Lung (tissue), 13 donors: ENCODE measurements around the gene HSPB2. TPM values are rescaled to one million over a fixed set of nuclear protein-coding genes. Genes with fewer than 3 reads are reported as not detected.
A peak's percentile ranks its signal among the peaks of the same experiment; 100 is the strongest.

ENCODE experiments used
- ATAC-seq: fragments of 200-7000 bp; cut with Tn5 transposase; one replicate; pipeline ENCODE4 v1.9.1; 2020; ENCODE audit warnings: moderate number of reproducible peaks; ENCODE audit not compliant: insufficient read depth, low FRiP score
- DNase-seq, 3 donors: peaks; one replicate each; pipeline ENCODE4 v3.0.0-alpha.2; 2013 to 2017
- H3K27ac ChIP-seq, 2 donors: one replicate each; pipeline ENCODE4 v1.5.1; 2013; ENCODE audit warnings: mild to moderate bottlenecking in 2 of 2, moderate library complexity in 2 of 2, control low read depth in 1 of 2, inconsistent platforms in 1 of 2, low read depth in 1 of 2, low read length in 1 of 2
- H3K27me3 ChIP-seq, 3 donors: one replicate each; pipeline ENCODE4 v1.5.1; 2013; ENCODE audit warnings: low read length in 2 of 3; ENCODE audit not compliant: control insufficient read depth in 3 of 3, insufficient read depth in 3 of 3
- H3K36me3 ChIP-seq, 4 donors: one replicate each; pipeline ENCODE4 v1.5.1; 2013; ENCODE audit warnings: low read length in 4 of 4, mild to moderate bottlenecking in 1 of 4, moderate library complexity in 1 of 4; ENCODE audit not compliant: control insufficient read depth in 4 of 4, insufficient read depth in 4 of 4
- H3K4me1 ChIP-seq, 5 donors: one replicate each; pipeline ENCODE4 v1.5.1; 2013; ENCODE audit warnings: low read length in 5 of 5, mild to moderate bottlenecking in 2 of 5, moderate library complexity in 1 of 5; ENCODE audit not compliant: control insufficient read depth in 5 of 5, insufficient read depth in 5 of 5
- H3K4me3 ChIP-seq: one replicate; pipeline ENCODE4 v1.5.1; 2013; ENCODE audit warnings: mild to moderate bottlenecking, control low read depth, moderate library complexity
- H3K9ac ChIP-seq, 2 donors: one replicate each; pipeline ENCODE4 v1.5.1; 2013; ENCODE audit warnings: low read length in 2 of 2, control low read depth in 1 of 2; ENCODE audit not compliant: insufficient read depth in 1 of 2
- H3K9me3 ChIP-seq, 4 donors: one replicate each; pipeline ENCODE4 v1.5.1; 2013; ENCODE audit warnings: low read length in 3 of 4, mild to moderate bottlenecking in 1 of 4, moderate library complexity in 1 of 4; ENCODE audit not compliant: control insufficient read depth in 4 of 4, insufficient read depth in 3 of 4
- CTCF ChIP-seq: IDR thresholded peaks from 2 replicates; pipeline ENCODE4 v1.5.1; 2012; ENCODE audit warnings: mild to moderate bottlenecking; ENCODE audit errors: control extremely low read depth, extremely low read depth
- WGBS, 2 donors: extraction: QIAGEN DNeasy Blood & Tissue Kit; methylation state at CpG; one replicate each; pipeline ENCODE4 v1.1.7; 2013; 5-methylcytosine and 5-hydroxymethylcytosine counted together
- polyA plus RNA-seq, 2 donors: library from polyadenylated mRNA; stranded (reverse); fragments of 200-250 nt; gene quantifications; one replicate each; pipeline ENCODE4 v1.2.1, GENCODE V29; 2013
- small RNA-seq: library from RNA; depleted of rRNA; stranded (forward); fragments of <200 nt; gene quantifications from one replicate; pipeline ENCODE3, GENCODE V24; 2014; ENCODE audit warnings: low replicate concordance
- total RNA-seq, 2 donors: library from RNA; depleted of rRNA in 1 of 2; stranded (reverse); fragments of >200 nt in 1 of 2; gene quantifications; one replicate each; pipeline ENCODE4 v1.2.1, GENCODE V29; 2014 to 2021
- donor health status: control.
- donor health status: control.
- donor health status: Bipolar disorder and iron deficiency.
- donor health status: healthy.
- donor health status: DM: yes; HTN: yes; CAD: no.

Gene HSPB2
- total and polyA plus RNA-seq, 4 donors, result 0.65 to 5.4 (median 3.8) TPM

GRCh38 chr11:111961389-111962300, 49.1 kb downstream of the HSPB2 start:
- 74 to 82% methylated on average over 6 of the region's 6 CpGs for WGBS, 2 donors
- no peaks in the 10 kb centered on the region for H3K9me3 ChIP-seq
- H3K9ac ChIP-seq, result no peak overlapping the region
- no peak for TF ChIP-seq CTCF
- H3K27me3 ChIP-seq, result no peaks in the 10 kb centered on the region
- H3K4me1 ChIP-seq, result peaks cover 0 to 1% (median 0%) of the 10 kb centered on the region in 5 donors
- H3K27ac ChIP-seq, result peak overlapping the region in 1 of 2 donors; percentile 20
- no peak overlapping the region for H3K4me3 ChIP-seq
- peaks cover 0 to 4% (median 0%) of the 10 kb centered on the region in 4 donors for H3K36me3 ChIP-seq
- DNase-seq, result no peak
- no peak for ATAC-seq

Small RNA genes within 50 kb of the gene (small RNA-seq; reads per million reads assigned to genes)
- gene C11orf52 (not detected), gene GNG5P3 (not detected), gene RNA5SP351 (not detected), gene RPL37AP8 (not detected)

Other genes with a start within 250 kb of the HSPB2 start
- gene PPP2R1B, start 146.3 kb upstream of the HSPB2 start, total RNA-seq, result 10 to 100 TPM; 30.0 to 71.5 TPM
- gene PPP2R1B, start 146.3 kb upstream of the HSPB2 start, polyA plus RNA-seq, result 10 to 100 TPM in 1 of 2 donors, 1 to 10 TPM in 1; 8.3 to 10.9 TPM
- gene ALG9, start 41.2 kb upstream of the HSPB2 start, total RNA-seq, result 10 to 100 TPM; 24.7 to 43.4 TPM
- 10 to 100 TPM; 11.4 to 27.2 TPM for gene ALG9, start 41.2 kb upstream of the HSPB2 start, polyA plus RNA-seq
- 1 to 10 TPM; 2.4 to 2.7 TPM for gene FDXACB1, start 33.6 kb upstream of the HSPB2 start, total RNA-seq
- 1 to 10 TPM; 2.2 to 2.3 TPM for gene FDXACB1, start 33.6 kb upstream of the HSPB2 start, polyA plus RNA-seq
- 10 to 100 TPM; 17.5 to 27.4 TPM for gene CFAP68, start 33.2 kb upstream of the HSPB2 start, total RNA-seq
- 10 to 100 TPM; 15.2 to 49.0 TPM for gene CFAP68, start 33.2 kb upstream of the HSPB2 start, polyA plus RNA-seq
- gene CRYAB, start 964 bp upstream of the HSPB2 start, total RNA-seq, result 10 to 100 TPM; 12.0 to 60.8 TPM
- gene CRYAB, start 964 bp upstream of the HSPB2 start, polyA plus RNA-seq, result 10 to 100 TPM; 60.8 to 73.0 TPM
- gene C11orf52, start 6.2 kb downstream of the HSPB2 start, total RNA-seq, result 10 to 100 TPM; 11.1 to 16.0 TPM
- 10 to 100 TPM; 14.6 to 20.4 TPM for gene C11orf52, start 6.2 kb downstream of the HSPB2 start, polyA plus RNA-seq
- 10 to 100 TPM; 17.2 to 32.1 TPM for gene DIXDC1, start 24.6 kb downstream of the HSPB2 start, total RNA-seq
- gene DIXDC1, start 24.6 kb downstream of the HSPB2 start, polyA plus RNA-seq, result 1 to 10 TPM; 3.1 to 3.9 TPM
- 10 to 100 TPM; 31.9 to 32.9 TPM for gene DLAT, start 112.7 kb downstream of the HSPB2 start, total RNA-seq
- 10 to 100 TPM; 12.0 to 21.1 TPM for gene DLAT, start 112.7 kb downstream of the HSPB2 start, polyA plus RNA-seq
- 10 to 100 TPM; 12.2 to 14.5 TPM for gene PIH1D2, start 161.3 kb downstream of the HSPB2 start, total RNA-seq
- gene PIH1D2, start 161.3 kb downstream of the HSPB2 start, polyA plus RNA-seq, result 1 to 10 TPM; 5.1 to 7.8 TPM
- 10 to 100 TPM; 13.8 to 24.4 TPM for gene NKAPD1, start 161.6 kb downstream of the HSPB2 start, total RNA-seq
- 10 to 100 TPM; 12.4 to 13.4 TPM for gene NKAPD1, start 161.6 kb downstream of the HSPB2 start, polyA plus RNA-seq
- 10 to 100 TPM; 33.9 to 53.3 TPM for gene TIMM8B, start 174.0 kb downstream of the HSPB2 start, total RNA-seq
- gene TIMM8B, start 174.0 kb downstream of the HSPB2 start, polyA plus RNA-seq, result 100 to 1,000 TPM; 119 to 137 TPM
- 100 to 1,000 TPM in 1 of 2 donors, 10 to 100 TPM in 1; 91.6 to 164 TPM for gene SDHD, start 174.1 kb downstream of the HSPB2 start, total RNA-seq
- 100 to 1,000 TPM in 1 of 2 donors, 10 to 100 TPM in 1; 85.5 to 117 TPM for gene SDHD, start 174.1 kb downstream of the HSPB2 start, polyA plus RNA-seq